OCI-LY1 (cell line): Measurements from ENCODE around the gene TPST2.

Experiments
- H2AFZ ChIP-seq: fragments of 200-600 bp; sonication (generic), shearing (Covaris generic); 2 replicates; pipeline ENCODE4 v1.6.0; 2014; ENCODE audit warnings: antibody characterized with exemption, mild to moderate bottlenecking, low read length
- H3F3A ChIP-seq: fragments of 200-600 bp; sonication (generic), shearing (Covaris generic); 2 replicates; pipeline ENCODE4 v1.6.0; 2014; ENCODE audit warnings: mild to moderate bottlenecking, antibody characterized with exemption, low read length, moderate library complexity; ENCODE audit not compliant: insufficient read depth
- H3K27ac ChIP-seq: fragments of 200-600 bp; sonication (generic); 2 replicates; pipeline ENCODE4 v1.5.1; 2014; ENCODE audit warnings: low read length, mixed run types, mild to moderate bottlenecking, low read depth; ENCODE audit not compliant: poor library complexity, severe bottlenecking
- H3K27me3 ChIP-seq: fragments of 200-600 bp; sonication (generic); 2 replicates; pipeline ENCODE4 v1.6.0; 2014; ENCODE audit warnings: antibody characterized with exemption, mild to moderate bottlenecking, low read length, moderate library complexity; ENCODE audit not compliant: insufficient read depth
- H3K36me3 ChIP-seq: fragments of 200-600 bp; sonication (generic); 2 replicates; pipeline ENCODE4 v1.6.1; 2014; ENCODE audit warnings: mild to moderate bottlenecking, antibody characterized with exemption, low read length, moderate library complexity, mixed read lengths; ENCODE audit not compliant: insufficient read depth
- H3K4me1 ChIP-seq: fragments of 200-600 bp; sonication (generic); 2 replicates; pipeline ENCODE4 v1.5.1; 2014; ENCODE audit warnings: mild to moderate bottlenecking, low read length, moderate library complexity; ENCODE audit not compliant: insufficient read depth, severe bottlenecking
- H3K4me2 ChIP-seq: fragments of 200-600 bp; sonication (generic), shearing (Covaris generic); 2 replicates; pipeline ENCODE4 v1.6.1; 2014; ENCODE audit warnings: low read length
- H3K4me3 ChIP-seq: fragments of 200-600 bp; sonication (generic); 2 replicates; pipeline ENCODE4 v1.5.1; 2014; ENCODE audit warnings: low read length, low read depth, mild to moderate bottlenecking, mixed read lengths; ENCODE audit not compliant: poor library complexity, severe bottlenecking
- H3K79me2 ChIP-seq: fragments of 200-600 bp; shearing (Covaris generic); 2 replicates; pipeline ENCODE4 v1.6.1; 2016; ENCODE audit warnings: mixed run types, low read length, mixed read lengths; ENCODE audit not compliant: insufficient read depth
- H3K9ac ChIP-seq: fragments of 200-600 bp; sonication (generic), shearing (Covaris generic); 2 replicates; pipeline ENCODE4 v1.6.1; 2014; ENCODE audit warnings: mild to moderate bottlenecking, low read length, mixed read lengths
- H3K9me2 ChIP-seq: fragments of 200-600 bp; sonication (generic), shearing (Covaris generic); 2 replicates; pipeline ENCODE4 v1.6.1; 2014; ENCODE audit warnings: low read depth, mild to moderate bottlenecking, low read length, mixed read lengths
- H3K9me3 ChIP-seq: fragments of 200-600 bp; shearing (Covaris generic); 2 replicates; pipeline ENCODE4 v1.6.1; 2014; ENCODE audit warnings: low read length, mixed read lengths
- H4K20me1 ChIP-seq: fragments of 200-600 bp; sonication (generic), shearing (Covaris generic); 2 replicates; pipeline ENCODE4 v1.6.0; 2016; ENCODE audit warnings: mild to moderate bottlenecking, low read length; ENCODE audit not compliant: insufficient read depth
- CTCF ChIP-seq: fragments of 200-600 bp; sonication (generic), shearing (Covaris generic); IDR thresholded peaks from 2 replicates; pipeline ENCODE4 v1.5.1; 2017; ENCODE audit warnings: mild to moderate bottlenecking, antibody characterized with exemption, low read length, moderate library complexity, mixed read lengths
- EZH2 ChIP-seq: fragments of 200-600 bp; sonication (generic), shearing (Covaris generic); IDR thresholded peaks from 2 replicates; pipeline ENCODE4 v1.8.0; 2017; ENCODE audit warnings: borderline replicate concordance, mixed run types, mild to moderate bottlenecking, antibody characterized with exemption, low read length, moderate library complexity, mixed read lengths

The TPST2 gene

GRCh38 chr22:26588729-26589366 lies 1.1 kb downstream of the TPST2 start:
- Histone ChIP-seq H4K20me1 (no peaks in the 10 kb centered on the region), H3K27me3 (no peaks in the 10 kb centered on the region), H3K4me2 (peak overlapping the region; percentile 85), H3K9me3 (peaks cover 4% of the 10 kb centered on the region; the same call in 1 of the 2 replicates), H3K79me2 (peaks cover 39% of the 10 kb centered on the region), H3K4me3 (peak overlapping the region; percentile 95), H3K4me1 (peaks cover 58% of the 10 kb centered on the region), H3F3A (no peaks in the 10 kb centered on the region), H2AFZ (no peak overlapping the region), H3K36me3 (peaks cover 10% of the 10 kb centered on the region), H3K9me2 (no peaks in the 10 kb centered on the region), H3K27ac (peak overlapping the region; percentile 49), H3K9ac (peak overlapping the region; percentile 93)
- TF ChIP-seq CTCF (no peak), EZH2 (no peak)

- Histone ChIP-seq H3K9me2 (no peaks in the 10 kb centered on the region), H3K4me2 (peak overlapping the region; percentile 85), H3K79me2 (peaks cover 41% of the 10 kb centered on the region), H3K36me3 (peaks cover 12% of the 10 kb centered on the region), H3K27me3 (no peaks in the 10 kb centered on the region), H3K4me3 (peak overlapping the region; percentile 95), H3K9me3 (peaks cover 4% of the 10 kb centered on the region; the same call in 1 of the 2 replicates), H3K4me1 (peaks cover 60% of the 10 kb centered on the region), H2AFZ (no peak overlapping the region), H3F3A (no peaks in the 10 kb centered on the region), H3K9ac (no peak overlapping the region; the same call in 1 of the 2 replicates), H3K27ac (peak overlapping the region; percentile 49), H4K20me1 (no peaks in the 10 kb centered on the region)
- TF ChIP-seq EZH2, result no peak
- TF ChIP-seq CTCF, result no peak
Measured at GRCh38 chr22:26587991-26588613, 1.8 kb downstream of the TPST2 start.

GRCh38 chr22:26586556-26587325 lies 3.2 kb downstream of the TPST2 start:
- no peaks in the 10 kb centered on the region for H3K27me3 ChIP-seq
- H2AFZ ChIP-seq, result no peak overlapping the region
- TF ChIP-seq EZH2 (no peak), CTCF (no peak)
- peak overlapping the region; percentile 44 for H3K9ac ChIP-seq
- H3K9me3 ChIP-seq, result peaks cover 4% of the 10 kb centered on the region; the same call in 1 of the 2 replicates
- H3K36me3 ChIP-seq, result peaks cover 18% of the 10 kb centered on the region
- H3K9me2 ChIP-seq, result no peaks in the 10 kb centered on the region
- peak overlapping the region; percentile 70 for H3K27ac ChIP-seq
- peaks cover 58% of the 10 kb centered on the region for H3K4me1 ChIP-seq
- no peaks in the 10 kb centered on the region for H3F3A ChIP-seq
- H4K20me1 ChIP-seq, result no peaks in the 10 kb centered on the region
- peak overlapping the region; percentile 65 for H3K4me2 ChIP-seq
- H3K79me2 ChIP-seq, result peaks cover 41% of the 10 kb centered on the region
- H3K4me3 ChIP-seq, result peak overlapping the region; percentile 48
